GM18508 (cell line): ENCODE measurements around the gene WWOX.

Experiments used
- ATAC-seq: cut with Tn5 transposase; IDR thresholded peaks from one replicate; pipeline ENCODE4 v1.9.1; 2021; ENCODE audit warnings: moderate number of reproducible peaks; ENCODE audit not compliant: insufficient read depth, unreplicated experiment

The WWOX gene

GRCh38 chr16:78735337-78735736 is 635.9 kb downstream of the WWOX start:
- no peak for ATAC-seq

GRCh38 chr16:78737630-78738029 is 638.2 kb downstream of the WWOX start:
- ATAC-seq, result no peak

- ATAC-seq, result no peak
Measured at GRCh38 chr16:78738557-78738956, 639.1 kb downstream of the WWOX start.

- no peak for ATAC-seq
Measured at GRCh38 chr16:78740269-78740668, 640.8 kb downstream of the WWOX start.

- peak; percentile 89 for ATAC-seq
Measured at GRCh38 chr16:78742501-78743283, 643.2 kb downstream of the WWOX start.

- ATAC-seq, result no peak
Measured at GRCh38 chr16:78743556-78743955, 644.1 kb downstream of the WWOX start.

GRCh38 chr16:78744099-78744498 is 644.6 kb downstream of the WWOX start:
- ATAC-seq, result no peak

- no peak for ATAC-seq
Measured at GRCh38 chr16:78744796-78745107, 645.3 kb downstream of the WWOX start.

- ATAC-seq, result no peak
Measured at GRCh38 chr16:78745108-78746019, 645.9 kb downstream of the WWOX start.

GRCh38 chr16:78746718-78747117 is 647.3 kb downstream of the WWOX start:
- ATAC-seq, result no peak

GRCh38 chr16:78748220-78748929 is 648.9 kb downstream of the WWOX start:
- ATAC-seq, result no peak

- ATAC-seq, result peak; percentile 52
Measured at GRCh38 chr16:78749745-78750268, 650.4 kb downstream of the WWOX start.

GRCh38 chr16:78750611-78751010 is 651.2 kb downstream of the WWOX start:
- ATAC-seq, result no peak

GRCh38 chr16:78751601-78752000 is 652.1 kb downstream of the WWOX start:
- no peak for ATAC-seq

GRCh38 chr16:78754713-78755112 is 655.3 kb downstream of the WWOX start:
- no peak for ATAC-seq

GRCh38 chr16:78755751-78756661 is 656.6 kb downstream of the WWOX start:
- no peak for ATAC-seq

GRCh38 chr16:78759596-78759995 is 660.1 kb downstream of the WWOX start:
- no peak for ATAC-seq

GRCh38 chr16:78760611-78761010 is 661.2 kb downstream of the WWOX start:
- ATAC-seq, result no peak

- ATAC-seq, result peak; percentile 79
Measured at GRCh38 chr16:78761427-78761826, 662.0 kb downstream of the WWOX start.

- peak; percentile 53 for ATAC-seq
Measured at GRCh38 chr16:78762222-78762621, 662.8 kb downstream of the WWOX start.
